MM.1S (cell line): ENCODE results near the gene MEF2C.

ENCODE experiments used
- DNase-seq: peaks from one replicate; pipeline ENCODE4 v3.0.0-alpha.2; 2015
- H2AFZ ChIP-seq: fragments of 300-600 bp; sonication (generic); 2 replicates; pipeline ENCODE4 v1.6.0; 2016; ENCODE audit warnings: antibody characterized with exemption, low read length
- H3F3A ChIP-seq: fragments of 300-600 bp; sonication (generic); 2 replicates; pipeline ENCODE4 v1.6.1; 2016; ENCODE audit warnings: mild to moderate bottlenecking, antibody characterized with exemption, low read length, moderate library complexity, mixed read lengths; ENCODE audit not compliant: insufficient read depth
- H3K27ac ChIP-seq: fragments of 300-600 bp; sonication (generic); 2 replicates; pipeline ENCODE4 v1.5.1; 2016; ENCODE audit warnings: mild to moderate bottlenecking, low read length
- H3K27me3 ChIP-seq: fragments of 300-600 bp; sonication (generic); replicated peaks from 2 replicates; pipeline ENCODE4 v1.6.0; 2016; ENCODE audit warnings: low read length; ENCODE audit not compliant: insufficient read depth
- H3K36me3 ChIP-seq: fragments of 300-600 bp; sonication (generic); replicated peaks from 2 replicates; pipeline ENCODE4 v1.6.1; 2016; ENCODE audit warnings: mild to moderate bottlenecking, low read length, mixed read lengths; ENCODE audit not compliant: insufficient read depth
- H3K4me1 ChIP-seq: fragments of 300-600 bp; sonication (generic); 2 replicates; pipeline ENCODE4 v1.6.1; 2016; ENCODE audit warnings: low read length, mixed read lengths
- H3K4me2 ChIP-seq: fragments of 300-600 bp; sonication (generic); 2 replicates; pipeline ENCODE4 v1.6.0; 2016; ENCODE audit warnings: low read depth, low read length
- H3K4me3 ChIP-seq: fragments of 300-600 bp; sonication (generic); 2 replicates; pipeline ENCODE4 v1.5.1; 2016; ENCODE audit warnings: low read length, mixed read lengths
- H3K79me2 ChIP-seq: fragments of 300-600 bp; sonication (generic); 2 replicates; pipeline ENCODE4 v1.6.1; 2016; ENCODE audit warnings: mixed run types, low read length, mixed read lengths
- H3K9ac ChIP-seq: fragments of 300-600 bp; sonication (generic); 2 replicates; pipeline ENCODE4 v1.6.1; 2016; ENCODE audit warnings: low read length, mixed read lengths
- H3K9me2 ChIP-seq: fragments of 300-600 bp; sonication (generic); replicated peaks from 2 replicates; pipeline ENCODE4 v1.6.1; 2016; ENCODE audit warnings: mild to moderate bottlenecking, low read length, mixed read lengths; ENCODE audit not compliant: insufficient read depth
- H3K9me3 ChIP-seq: fragments of 300-600 bp; sonication (generic); replicated peaks from 2 replicates; pipeline ENCODE4 v1.6.1; 2016; ENCODE audit warnings: mild to moderate bottlenecking, low read length, mixed read lengths; ENCODE audit not compliant: insufficient read depth
- H4K20me1 ChIP-seq: fragments of 300-600 bp; sonication (generic); 2 replicates; pipeline ENCODE4 v1.6.1; 2016; ENCODE audit warnings: mild to moderate bottlenecking, low read length, moderate library complexity, mixed read lengths; ENCODE audit not compliant: insufficient read depth
- CTCF ChIP-seq: fragments of 300-600 bp; sonication (generic); IDR thresholded peaks from 2 replicates; pipeline ENCODE4 v1.5.1; 2016; ENCODE audit warnings: antibody characterized with exemption, low read length, mixed read lengths
- EZH2 ChIP-seq: fragments of 300-600 bp; sonication (generic); optimal IDR thresholded peaks from 2 replicates; pipeline ENCODE3; 2017; ENCODE audit warnings: low read depth, mild to moderate bottlenecking, antibody characterized with exemption, low read length, mixed read lengths
- EZH2phosphoT487 ChIP-seq: fragments of 300-600 bp; sonication (generic); IDR thresholded peaks from 2 replicates; pipeline ENCODE4 v1.6.1; 2018; ENCODE audit warnings: antibody characterized with exemption, low read length

The MEF2C gene

GRCh38 chr5:88823201-88823600 is 59.8 kb downstream of the MEF2C start:
- TF ChIP-seq CTCF = no peak
- TF ChIP-seq EZH2phosphoT487 = no peak
- no peak for TF ChIP-seq EZH2
- Histone ChIP-seq H3K27me3 (no peaks in the 10 kb centered on the region), H2AFZ (no peak overlapping the region), H3K9me3 (no peaks in the 10 kb centered on the region), H4K20me1 (no peaks in the 10 kb centered on the region), H3K4me1 (no peaks in the 10 kb centered on the region), H3K27ac (peak overlapping the region; percentile 97), H3F3A (peaks cover 69% of the 10 kb centered on the region), H3K4me3 (peak overlapping the region; percentile 71), H3K79me2 (peaks cover 99% of the 10 kb centered on the region), H3K4me2 (peak overlapping the region; percentile 96), H3K36me3 (no peaks in the 10 kb centered on the region; the same call in 1 of the 2 replicates), H3K9ac (peak overlapping the region; percentile 88), H3K9me2 (no peaks in the 10 kb centered on the region)
- DNase-seq = no peak

- H2AFZ ChIP-seq = no peak overlapping the region
- TF ChIP-seq EZH2 (no peak), CTCF (peak; percentile 16; the same call in 1 of the 2 replicates)
- H3K36me3 ChIP-seq = no peaks in the 10 kb centered on the region; the same call in 1 of the 2 replicates
- H3K9me3 ChIP-seq = no peaks in the 10 kb centered on the region
- peak overlapping the region; percentile 96 for H3K4me2 ChIP-seq
- H4K20me1 ChIP-seq = no peaks in the 10 kb centered on the region
- H3K9me2 ChIP-seq = no peaks in the 10 kb centered on the region
- DNase-seq = peak; percentile 65
- H3K9ac ChIP-seq = peak overlapping the region; percentile 88
- peak overlapping the region; percentile 97 for H3K27ac ChIP-seq
- H3K27me3 ChIP-seq = no peaks in the 10 kb centered on the region
- H3F3A ChIP-seq = peaks cover 58% of the 10 kb centered on the region
- H3K79me2 ChIP-seq = peaks cover 100% of the 10 kb centered on the region
- peak overlapping the region; percentile 71 for H3K4me3 ChIP-seq
- H3K4me1 ChIP-seq = 0 out of 2 replicates have a peak, but pooled peaks cover under 1% of the 10 kb centered on the region
These were observed 61.8 kb downstream of the MEF2C start for GRCh38 chr5:88821161-88821560.

- Histone ChIP-seq H3F3A (peaks cover 52% of the 10 kb centered on the region), H3K4me3 (peak overlapping the region; percentile 71), H3K9me3 (no peaks in the 10 kb centered on the region), H3K27me3 (no peaks in the 10 kb centered on the region), H3K36me3 (no peaks in the 10 kb centered on the region; the same call in 1 of the 2 replicates), H3K9ac (peak overlapping the region; percentile 88), H3K4me1 (peaks cover 3% of the 10 kb centered on the region), H2AFZ (no peak overlapping the region), H3K9me2 (no peaks in the 10 kb centered on the region), H3K4me2 (peak overlapping the region; percentile 96), H3K27ac (peak overlapping the region; percentile 97), H3K79me2 (peaks cover 100% of the 10 kb centered on the region), H4K20me1 (no peaks in the 10 kb centered on the region)
- no peak for TF ChIP-seq EZH2phosphoT487
- no peak for TF ChIP-seq EZH2
- TF ChIP-seq CTCF = no peak
- DNase-seq = peak; percentile 62
These were observed 62.4 kb downstream of the MEF2C start for GRCh38 chr5:88820581-88820980.
